HAP-1 (cell line): ENCODE results near the gene TMEM167B.
"Not testable (repeated sequence)": the region's sequence is repeated elsewhere in the genome, so short reads cannot be mapped to it uniquely, and the experiment has no call there.

Source experiments
- DNase-seq, 2 experiments: peaks; one replicate each; pipeline ENCODE4 v3.0.0-alpha.2; 2016 to 2020; ENCODE audit warnings: low spot score in 2 of 2
- H3K27me3 ChIP-seq: fragments of 250-450 bp; sonication (Bioruptor Pico); 2 replicates; pipeline ENCODE4 v1.5.1; 2020; ENCODE audit warnings: low read depth, mild to moderate bottlenecking, moderate library complexity
- H3K36me3 ChIP-seq: fragments of 250-450 bp; sonication (Bioruptor Pico); replicated peaks from 2 replicates; pipeline ENCODE4 v1.5.1; 2020; ENCODE audit warnings: mild to moderate bottlenecking
- H3K4me1 ChIP-seq: fragments of 250-450 bp; sonication (Bioruptor Pico); 2 replicates; pipeline ENCODE4 v1.5.1; 2020; ENCODE audit warnings: mild to moderate bottlenecking
- H3K4me3 ChIP-seq: fragments of 250-450 bp; sonication (Bioruptor Pico); 2 replicates; pipeline ENCODE4 v1.5.1; 2020; ENCODE audit warnings: mild to moderate bottlenecking, moderate library complexity
- H3K9me3 ChIP-seq: fragments of 250-450 bp; sonication (Bioruptor Pico); 2 replicates; pipeline ENCODE4 v1.5.1; 2020; ENCODE audit warnings: mild to moderate bottlenecking, moderate library complexity
- in situ Hi-C: fragments of 300-500 bp; cut with MboI; formaldehyde crosslinking; loops from 3 replicates; pipeline ENCODE4 v1.14.3; 2020; ENCODE audit warnings: low sequenced_read_pairs, inconsistent platforms, mixed read lengths

TMEM167B gene

DNA sequence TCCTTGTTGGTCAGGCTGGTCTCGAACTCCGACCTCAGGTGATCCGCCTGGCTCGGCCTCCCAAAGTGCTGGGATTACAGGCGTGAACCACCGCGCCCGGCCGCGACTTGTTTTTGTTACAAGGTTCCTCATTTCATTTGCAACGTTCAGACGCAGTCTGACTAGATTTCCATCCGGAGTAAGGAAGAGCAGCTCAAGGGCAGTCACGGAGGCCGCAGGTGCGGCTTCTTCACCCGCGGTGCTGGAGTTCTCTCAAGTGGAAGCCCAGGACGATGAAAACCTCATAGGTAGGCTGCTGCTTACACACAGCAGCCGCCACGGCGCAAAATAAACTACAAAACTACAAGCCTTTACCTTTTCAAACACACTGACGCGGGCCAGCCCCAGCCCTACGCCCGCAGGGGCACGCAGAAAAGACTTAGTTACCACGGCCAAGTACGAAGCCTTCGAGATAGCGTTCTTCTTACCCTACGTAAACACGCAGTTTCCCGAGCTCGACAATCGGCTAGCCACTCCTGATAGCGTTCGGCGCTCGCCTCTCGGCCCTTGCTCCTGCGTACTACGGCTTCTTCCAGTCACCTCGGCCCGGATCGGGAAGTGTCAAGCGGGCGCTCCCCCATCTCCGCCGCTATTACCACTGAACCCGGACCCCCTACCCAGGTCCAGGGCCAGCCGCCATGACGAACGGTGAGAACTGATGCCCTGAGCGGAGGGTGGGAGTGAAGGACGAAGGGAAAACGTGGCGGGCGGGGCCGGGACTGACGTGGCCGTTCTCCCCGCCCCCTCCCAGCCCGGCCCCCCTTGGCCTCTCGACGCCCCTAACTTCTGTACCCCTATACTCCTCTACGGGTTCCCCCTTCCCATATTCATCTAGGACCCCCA lies at the start of gene TMEM167B:
TSS of gene TMEM167B (plus strand) at position 569 of the 882 bp plus-strand sequence. CDS start at position 678, 109 bp downstream.
- Histone ChIP-seq H3K27me3 (no peaks in the 10 kb centered on the region), H3K36me3 (peaks cover 12% of the 10 kb centered on the region), H3K4me1 (peaks cover 8% of the 10 kb centered on the region), H3K4me3 (peak within 1 kb of the TSS; percentile 87), H3K9me3 (no peaks in the 10 kb centered on the region)
- peak; percentile 81 to 92 for DNase-seq
- in situ Hi-C loops, result no loop called here

DNA sequence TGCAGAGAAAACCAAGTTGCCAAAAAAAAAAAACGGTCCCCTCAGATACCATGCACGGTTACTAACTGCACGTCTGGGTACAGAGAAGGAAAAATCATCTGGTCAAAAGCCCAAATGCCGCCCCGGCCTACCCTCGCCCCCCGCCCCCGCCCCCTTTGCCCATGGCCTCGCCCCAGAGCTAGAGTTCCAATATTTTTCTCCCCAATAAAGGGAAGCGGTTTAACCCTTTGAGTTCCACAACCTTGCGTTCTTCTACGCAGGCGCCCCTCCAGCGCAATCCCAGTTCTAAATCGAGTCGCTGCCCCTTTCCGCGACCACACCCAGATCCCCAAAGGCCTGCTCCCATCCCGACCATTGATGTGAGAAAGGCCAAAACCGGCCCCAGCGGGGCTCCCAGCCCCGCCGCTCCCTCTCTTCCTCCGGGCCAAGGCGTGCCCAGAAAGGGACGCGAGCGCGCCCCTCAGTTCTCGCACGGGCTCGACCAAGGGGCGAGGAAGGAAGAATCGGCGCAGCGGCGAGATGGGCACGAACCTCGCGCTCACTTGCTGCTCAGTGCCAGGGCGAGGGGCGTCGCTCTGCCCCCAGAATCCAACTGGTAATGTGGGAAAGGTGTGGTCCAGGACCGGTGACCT lies 49.5 kb upstream of the TMEM167B start:
- H3K4me3 ChIP-seq, result peak overlapping the region; percentile 89
- DNase-seq, result peak in 1 of 2 experiments; percentile 46
- H3K36me3 ChIP-seq, result peaks cover 3% of the 10 kb centered on the region
- in situ Hi-C loops, result no loop called here
- H3K9me3 ChIP-seq, result no peaks in the 10 kb centered on the region
- H3K27me3 ChIP-seq, result no peaks in the 10 kb centered on the region
- H3K4me1 ChIP-seq, result peaks cover 6% of the 10 kb centered on the region

DNA sequence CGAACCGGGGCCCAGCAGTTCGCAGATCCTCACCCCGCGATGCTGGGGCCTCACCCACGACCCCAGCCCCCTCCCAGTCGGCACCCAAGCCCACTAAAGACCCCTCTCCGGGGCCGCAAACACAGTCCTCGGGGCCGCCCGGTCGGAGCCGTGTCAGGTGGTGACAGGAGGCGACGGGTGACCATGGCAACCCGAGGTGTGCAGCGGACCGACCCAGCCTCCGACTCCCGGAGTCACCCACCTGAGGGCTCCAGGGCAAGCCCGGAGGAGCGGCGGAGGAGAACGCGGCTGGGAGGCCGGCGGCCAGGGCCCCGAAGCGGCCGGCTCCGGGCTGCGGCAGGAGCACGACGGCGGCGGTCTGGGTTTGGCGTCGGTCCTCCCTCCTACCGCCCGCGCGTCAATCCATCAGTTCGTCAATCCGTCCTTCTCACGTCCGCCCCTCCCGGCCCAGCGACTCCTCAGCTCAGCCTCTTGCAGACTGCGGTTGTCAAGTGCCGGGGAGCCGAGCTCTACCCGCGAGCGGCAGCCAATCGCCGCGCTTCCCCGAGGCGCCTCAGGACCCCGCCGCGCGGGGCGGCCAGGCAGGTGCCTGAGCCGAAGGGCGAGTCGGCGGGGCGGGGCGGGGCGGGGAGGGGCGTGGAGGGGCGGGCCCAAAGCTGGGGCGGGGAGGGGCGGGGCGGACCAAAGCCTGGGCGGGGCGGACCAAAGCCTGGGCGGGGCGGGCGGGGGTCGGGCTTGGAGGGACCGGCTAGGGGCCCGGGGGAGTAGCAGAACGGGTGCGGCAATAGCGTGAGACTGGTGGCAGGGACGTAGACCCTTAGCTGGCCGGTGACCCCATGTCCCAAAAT lies 48.7 kb upstream of the TMEM167B start, which contains the start of gene WDR47:
TSS of gene WDR47 (minus strand) at position 482 of the 848 bp plus-strand sequence. CDS start 18,590 bp downstream, outside the sequence.
- Histone ChIP-seq H3K4me3 (peak within 1 kb of the TSS; percentile 89), H3K9me3 (no peaks in the 10 kb centered on the region), H3K4me1 (peaks cover 4% of the 10 kb centered on the region), H3K27me3 (no peaks in the 10 kb centered on the region), H3K36me3 (peaks cover 3% of the 10 kb centered on the region)
- DNase-seq, result peak; percentile 89 to 96
- in situ Hi-C loops, result no loop called here

DNA sequence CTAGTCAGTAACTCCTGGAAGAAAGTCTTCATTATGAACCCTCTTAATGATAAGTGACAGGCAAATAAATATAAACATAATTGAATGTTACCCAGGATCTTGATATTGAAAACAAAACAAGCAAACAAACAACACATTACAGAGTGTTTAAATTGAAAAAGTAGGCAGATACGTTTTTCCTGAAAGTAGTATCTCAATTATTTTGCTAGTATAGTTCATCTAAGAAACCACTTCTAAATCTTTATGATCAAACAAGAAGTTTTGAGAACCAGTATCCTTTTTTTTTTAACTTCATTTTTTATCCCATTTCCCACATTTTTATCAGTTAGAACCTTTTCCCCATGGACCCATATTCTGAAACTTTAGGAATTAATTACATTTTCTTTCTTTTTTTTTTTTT lies 45.0 kb upstream of the TMEM167B start:
- Histone ChIP-seq H3K9me3 (no peaks in the 10 kb centered on the region), H3K4me3 (no peak overlapping the region), H3K36me3 (peaks cover 3% of the 10 kb centered on the region), H3K27me3 (no peaks in the 10 kb centered on the region), H3K4me1 (no peaks in the 10 kb centered on the region)
- no peak for DNase-seq
- in situ Hi-C loops, result no loop called here

DNA sequence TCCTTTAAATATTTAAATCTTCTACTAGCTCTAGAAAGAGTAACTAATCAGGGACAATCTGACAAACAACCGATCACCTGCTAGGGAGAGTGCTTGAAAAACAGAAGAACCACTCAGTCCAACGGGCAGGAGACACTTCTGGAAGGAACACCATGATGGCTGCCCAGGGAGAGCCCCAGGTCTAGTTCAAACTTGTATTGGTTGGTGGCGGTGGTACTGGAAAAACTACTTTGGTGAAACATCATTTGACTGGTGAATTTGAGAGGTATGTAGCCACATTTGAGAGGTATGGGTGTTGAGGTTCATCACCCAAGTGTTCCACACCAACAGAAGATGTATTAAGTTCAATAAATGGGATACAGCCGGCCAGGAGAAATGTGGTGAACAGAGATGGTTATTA lies 43.9 kb upstream of the TMEM167B start:
- in situ Hi-C loops, result no loop called here
- Histone ChIP-seq H3K27me3 (no peaks in the 10 kb centered on the region), H3K4me1 (no peaks in the 10 kb centered on the region), H3K36me3 (peaks cover 1% of the 10 kb centered on the region), H3K9me3 (no peaks in the 10 kb centered on the region), H3K4me3 (no peak overlapping the region)
- no peak for DNase-seq

DNA sequence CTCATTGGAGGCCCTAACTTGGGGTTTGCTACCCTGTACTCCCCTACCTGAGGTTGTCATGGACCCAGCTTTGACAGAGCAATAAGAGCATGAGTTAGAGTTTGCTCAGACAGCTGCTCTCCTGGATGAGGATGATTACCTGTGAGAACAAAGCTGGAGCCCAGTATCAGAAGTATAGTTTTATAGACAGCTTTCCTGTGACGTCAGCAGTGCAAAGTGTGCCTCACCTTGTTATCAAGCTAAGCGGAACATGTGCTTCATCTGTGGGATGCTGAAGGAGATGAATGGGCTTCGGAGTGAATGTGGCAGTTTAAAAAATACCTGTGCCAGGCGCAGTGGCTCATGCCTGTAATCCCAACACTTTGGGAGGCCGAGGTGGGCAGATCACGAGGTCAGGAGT lies 43.2 kb upstream of the TMEM167B start:
- H3K27me3 ChIP-seq, result no peaks in the 10 kb centered on the region
- H3K9me3 ChIP-seq, result no peaks in the 10 kb centered on the region
- H3K4me1 ChIP-seq, result no peaks in the 10 kb centered on the region
- no peaks in the 10 kb centered on the region for H3K36me3 ChIP-seq
- no peak for DNase-seq
- H3K4me3 ChIP-seq, result no peak overlapping the region
- in situ Hi-C loops, result no loop called here

DNA sequence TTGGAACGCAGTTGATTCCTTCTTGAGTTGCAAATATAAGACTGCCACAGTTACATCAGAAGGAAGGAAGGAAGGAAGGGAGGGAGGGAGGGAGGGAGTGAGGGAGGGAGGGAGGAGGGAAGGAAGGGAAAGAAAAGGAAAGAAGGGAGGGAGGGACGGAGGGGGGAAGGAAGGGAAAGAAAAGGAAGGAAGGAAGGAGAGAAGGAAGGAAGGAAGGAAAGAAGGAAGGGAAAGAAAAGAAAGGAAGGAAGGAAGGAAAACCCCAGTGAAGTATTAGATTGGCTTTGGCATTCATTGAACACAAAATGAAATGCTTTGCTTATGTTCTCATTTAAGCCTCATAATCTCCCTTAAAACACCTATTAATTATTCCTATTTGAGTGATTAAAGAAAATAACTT lies 42.2 kb upstream of the TMEM167B start:
- Histone ChIP-seq H3K36me3 (no peaks in the 10 kb centered on the region), H3K9me3 (no peaks in the 10 kb centered on the region), H3K4me1 (no peaks in the 10 kb centered on the region), H3K27me3 (no peaks in the 10 kb centered on the region), H3K4me3 (no peak overlapping the region)
- DNase-seq, result no peak
- in situ Hi-C loops, result no loop called here

DNA sequence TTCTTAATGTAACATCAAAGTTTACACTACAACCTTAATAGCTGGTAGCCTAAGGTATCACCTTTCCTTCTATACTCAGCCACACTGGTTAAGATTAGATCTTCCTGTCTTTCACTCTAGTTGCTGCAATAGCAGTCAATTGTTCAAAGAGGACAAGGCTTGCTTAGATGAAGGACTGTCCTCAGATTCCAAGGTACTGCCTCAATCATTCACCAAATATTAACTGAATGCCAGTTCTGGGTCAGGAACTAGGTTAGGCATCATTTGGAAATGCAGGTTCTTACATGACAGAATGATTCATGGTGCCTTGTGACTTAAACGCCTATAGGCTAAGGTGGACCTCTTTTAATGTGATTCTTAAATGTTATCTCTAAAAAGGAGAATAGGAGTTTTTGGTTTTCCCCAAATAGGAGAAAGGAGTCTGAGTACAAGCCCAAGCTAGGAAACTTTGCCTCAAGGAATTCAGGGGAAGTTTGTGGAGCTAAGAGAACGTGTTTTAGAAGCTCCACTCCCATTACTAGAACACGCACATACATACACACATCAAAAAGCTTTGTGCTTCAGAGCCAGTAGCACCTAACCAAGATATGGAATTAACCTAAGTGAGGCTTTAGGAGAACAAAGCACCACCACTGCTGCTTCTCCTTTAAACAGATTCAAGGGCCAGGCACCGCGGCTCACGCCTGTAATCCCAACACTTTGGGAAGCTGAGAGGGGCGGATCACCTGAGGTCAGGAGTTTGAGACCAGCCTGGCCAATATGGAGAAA lies 40.2 kb upstream of the TMEM167B start:
- no peaks in the 10 kb centered on the region for H3K9me3 ChIP-seq
- H3K4me1 ChIP-seq, result no peaks in the 10 kb centered on the region
- in situ Hi-C loops, result no loop called here
- no peak overlapping the region for H3K4me3 ChIP-seq
- no peaks in the 10 kb centered on the region for H3K36me3 ChIP-seq
- no peak for DNase-seq
- H3K27me3 ChIP-seq, result no peaks in the 10 kb centered on the region

DNA sequence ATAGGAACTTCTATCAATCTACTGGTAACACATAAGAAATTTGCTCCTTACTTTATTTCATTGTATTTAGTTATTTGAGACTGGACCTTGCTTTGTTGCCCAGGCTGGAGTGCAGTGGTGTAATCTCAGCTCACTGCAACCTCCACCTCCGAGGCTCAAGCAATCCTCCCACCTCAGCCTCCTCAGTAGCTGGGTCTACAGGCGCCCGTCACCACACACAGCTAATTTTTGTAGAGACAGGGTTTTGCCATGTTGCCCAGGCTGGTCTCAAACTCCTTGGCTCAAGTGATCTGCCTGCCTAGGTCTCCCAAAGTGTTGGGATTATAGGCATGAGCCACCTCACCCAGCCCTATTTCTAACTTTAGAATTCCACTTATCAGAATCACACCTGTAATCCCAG lies 38.4 kb upstream of the TMEM167B start:
- DNase-seq, in situ Hi-C loops, H3K9me3 ChIP-seq, H3K27me3 ChIP-seq, H3K4me3 ChIP-seq, H3K4me1 ChIP-seq, H3K36me3 ChIP-seq: not testable (repeated sequence)

DNA sequence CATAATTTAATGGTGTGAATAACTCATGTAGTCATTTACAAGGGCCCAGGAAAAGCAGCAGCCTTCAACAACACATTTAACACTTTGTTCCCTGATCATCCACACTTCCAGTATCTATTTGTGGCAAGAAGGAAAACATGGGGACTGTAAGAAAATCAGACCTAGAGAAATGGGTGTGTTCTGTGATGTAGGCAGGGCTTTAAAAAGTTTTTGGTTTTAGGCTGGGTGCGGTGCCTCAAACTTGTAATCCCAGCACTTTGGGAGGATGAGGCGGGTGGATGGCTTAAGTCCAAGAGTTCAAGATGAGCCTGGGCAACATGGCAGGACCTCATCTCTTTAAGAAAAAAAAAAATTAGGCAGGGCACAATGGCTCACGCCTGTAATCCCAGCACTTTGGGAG lies 34.5 kb upstream of the TMEM167B start:
- H3K4me3 ChIP-seq, result no peak overlapping the region
- in situ Hi-C loops, result no loop called here
- no peak for DNase-seq
- no peaks in the 10 kb centered on the region for H3K4me1 ChIP-seq
- no peaks in the 10 kb centered on the region for H3K27me3 ChIP-seq
- H3K36me3 ChIP-seq, result no peaks in the 10 kb centered on the region
- no peaks in the 10 kb centered on the region for H3K9me3 ChIP-seq

DNA sequence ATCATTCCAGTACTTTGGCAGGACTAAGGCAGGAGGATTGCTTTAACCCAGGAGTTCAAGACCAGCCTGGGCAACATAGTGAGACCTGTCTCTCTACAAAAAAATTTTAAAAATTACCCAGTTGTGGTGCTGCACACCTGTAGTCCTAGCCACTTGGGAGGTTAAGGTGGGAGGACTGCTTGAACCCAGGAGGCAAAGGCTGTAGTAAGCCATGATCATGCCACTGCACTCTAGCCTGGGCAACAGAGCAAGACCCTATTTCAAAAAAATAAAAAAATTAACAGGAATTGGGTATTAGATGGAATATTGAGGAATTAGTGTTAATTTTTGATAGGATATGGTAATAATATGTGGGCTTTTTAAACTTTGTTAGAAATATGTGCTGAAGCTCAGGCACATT lies 31.5 kb upstream of the TMEM167B start:
- Histone ChIP-seq H3K9me3 (no peaks in the 10 kb centered on the region), H3K36me3 (peaks cover 5% of the 10 kb centered on the region), H3K27me3 (no peaks in the 10 kb centered on the region), H3K4me3 (no peak overlapping the region), H3K4me1 (no peaks in the 10 kb centered on the region)
- in situ Hi-C loops, result no loop called here
- DNase-seq, result no peak

DNA sequence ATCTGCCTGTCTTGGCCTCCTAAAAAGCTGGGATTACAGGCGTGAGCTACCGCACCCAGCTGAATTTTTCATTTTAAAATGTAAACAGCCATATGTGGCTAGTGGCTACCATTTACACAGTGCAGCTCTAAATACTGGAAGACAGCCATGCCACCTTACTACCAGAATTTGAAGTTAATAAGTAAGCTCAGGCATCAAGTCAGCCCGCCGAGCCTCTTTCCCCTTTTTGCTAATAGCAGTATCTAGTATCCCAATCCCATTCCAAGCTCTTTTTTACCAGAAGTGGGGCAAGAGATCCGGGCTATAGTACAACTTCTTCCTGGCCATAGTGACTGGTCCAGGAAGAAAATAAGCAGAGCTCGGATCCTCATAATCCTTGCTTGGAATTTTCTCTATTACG lies 29.9 kb upstream of the TMEM167B start:
- Histone ChIP-seq H3K36me3 (peaks cover 14% of the 10 kb centered on the region), H3K4me3 (no peak overlapping the region), H3K27me3 (no peaks in the 10 kb centered on the region), H3K4me1 (no peaks in the 10 kb centered on the region), H3K9me3 (no peaks in the 10 kb centered on the region)
- in situ Hi-C loops, result no loop called here
- no peak for DNase-seq

DNA sequence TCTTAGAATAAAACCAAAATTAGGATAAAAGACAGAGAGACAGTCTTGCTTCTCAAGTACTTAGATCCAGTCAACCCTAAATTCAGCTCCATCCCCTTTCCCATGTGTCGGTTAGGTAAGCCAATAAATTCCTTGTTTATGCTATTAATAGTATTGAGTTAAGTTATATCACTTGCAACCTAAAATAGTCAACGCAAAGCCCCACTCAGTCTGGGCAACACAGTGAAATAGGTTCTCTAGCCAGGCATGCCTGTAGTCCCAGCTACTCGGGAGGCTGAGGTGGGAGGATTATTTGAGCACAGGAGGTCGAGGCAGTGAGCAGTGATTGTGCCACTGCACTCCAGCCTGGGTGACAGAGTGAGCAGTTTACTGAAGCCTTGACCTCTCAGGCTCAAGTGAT lies 29.4 kb upstream of the TMEM167B start:
- H3K4me3 ChIP-seq, result no peak overlapping the region
- in situ Hi-C loops, result no loop called here
- no peaks in the 10 kb centered on the region for H3K27me3 ChIP-seq
- no peak for DNase-seq
- no peaks in the 10 kb centered on the region for H3K9me3 ChIP-seq
- H3K36me3 ChIP-seq, result peaks cover 14% of the 10 kb centered on the region
- no peaks in the 10 kb centered on the region for H3K4me1 ChIP-seq
